Testis (tissue), 2 donors: ENCODE data around the gene IVL.

Source experiments
- POLR2A ChIP-seq: fragments of 450-650 bp; IDR thresholded peaks from one replicate; pipeline ENCODE4 v1.6.1; 2017; ENCODE audit warnings: antibody characterized with exemption, mild to moderate bottlenecking, moderate library complexity
- TF ChIP-seq, protein P1 (sequence below), 3 experiments: fragments of 450-650 bp in 2 of 3; fragments of 200-600 bp in 1 of 3; sonication (generic) in 1 of 3; IDR thresholded peaks; one replicate each; pipeline ENCODE4 v1.5.1; 2016 to 2019; ENCODE audit warnings: antibody characterized with exemption in 3 of 3, mild to moderate bottlenecking in 2 of 3, moderate library complexity in 1 of 3

DNA sequence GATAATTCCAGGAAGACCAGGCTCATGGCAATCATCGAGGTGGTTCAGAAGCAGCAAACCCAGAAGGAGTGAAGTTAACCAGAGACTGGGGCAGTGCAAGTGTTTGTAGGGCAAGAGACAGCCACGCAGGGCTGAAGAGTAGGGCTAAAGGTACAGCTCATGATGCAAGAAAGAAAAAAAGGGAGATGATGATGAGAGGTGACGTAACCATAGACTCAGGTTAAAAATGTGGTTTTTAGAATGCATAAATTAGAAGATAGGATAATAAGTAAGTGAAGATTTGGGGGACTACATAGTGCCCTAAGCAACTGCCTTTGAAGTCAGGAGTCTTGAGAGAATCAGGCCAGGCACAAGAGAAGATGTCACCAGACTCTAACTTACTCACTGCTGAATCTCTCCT, 48.2 kb upstream of the IVL start:
- TF ChIP-seq, protein P1, sequence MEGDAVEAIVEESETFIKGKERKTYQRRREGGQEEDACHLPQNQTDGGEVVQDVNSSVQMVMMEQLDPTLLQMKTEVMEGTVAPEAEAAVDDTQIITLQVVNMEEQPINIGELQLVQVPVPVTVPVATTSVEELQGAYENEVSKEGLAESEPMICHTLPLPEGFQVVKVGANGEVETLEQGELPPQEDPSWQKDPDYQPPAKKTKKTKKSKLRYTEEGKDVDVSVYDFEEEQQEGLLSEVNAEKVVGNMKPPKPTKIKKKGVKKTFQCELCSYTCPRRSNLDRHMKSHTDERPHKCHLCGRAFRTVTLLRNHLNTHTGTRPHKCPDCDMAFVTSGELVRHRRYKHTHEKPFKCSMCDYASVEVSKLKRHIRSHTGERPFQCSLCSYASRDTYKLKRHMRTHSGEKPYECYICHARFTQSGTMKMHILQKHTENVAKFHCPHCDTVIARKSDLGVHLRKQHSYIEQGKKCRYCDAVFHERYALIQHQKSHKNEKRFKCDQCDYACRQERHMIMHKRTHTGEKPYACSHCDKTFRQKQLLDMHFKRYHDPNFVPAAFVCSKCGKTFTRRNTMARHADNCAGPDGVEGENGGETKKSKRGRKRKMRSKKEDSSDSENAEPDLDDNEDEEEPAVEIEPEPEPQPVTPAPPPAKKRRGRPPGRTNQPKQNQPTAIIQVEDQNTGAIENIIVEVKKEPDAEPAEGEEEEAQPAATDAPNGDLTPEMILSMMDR (IDR thresholded peaks at IDR 0.05) = no peak
- no peak for TF ChIP-seq POLR2A
